DOHH2 (cell line): ENCODE measurements around the gene LRMDA.

Experiments used
- CTCF ChIP-seq: fragments of 200-600 bp; sonication (generic); IDR thresholded peaks from one replicate; pipeline ENCODE4 v1.5.1; 2014; ENCODE audit warnings: antibody characterized with exemption, mild to moderate bottlenecking, low read depth, low read length; ENCODE audit not compliant: poor library complexity, severe bottlenecking
- EZH2phosphoT487 ChIP-seq: fragments of 200-600 bp; sonication (generic); IDR thresholded peaks from 2 replicates; pipeline ENCODE4 v1.6.1; 2017; ENCODE audit warnings: borderline replicate concordance, mild to moderate bottlenecking, antibody characterized with exemption, low read length, moderate library complexity, mixed read lengths

- no peak for TF ChIP-seq CTCF
- no peak for TF ChIP-seq EZH2phosphoT487
Measured at GRCh38 chr10:75924309-75924902, 493.0 kb downstream of the LRMDA start.
